Left colon (tissue), 2 donors: ENCODE results near the gene ZNF749. TPM values are rescaled to one million over a fixed set of nuclear protein-coding genes. Genes with fewer than 3 reads are reported as not detected.
"Not testable (repeated sequence)": the region's sequence is repeated elsewhere in the genome, so short reads cannot be mapped to it uniquely, and the experiment has no call there.

ENCODE experiments used
- ATAC-seq: fragments of 200-7000 bp; cut with Tn5 transposase; one replicate; pipeline ENCODE4 v1.9.1; 2020; ENCODE audit warnings: mild to moderate bottlenecking, moderate library complexity
- DNase-seq, 2 donors: peaks; one replicate each; pipeline ENCODE4 v3.0.0-alpha.2; 2020
- intact Hi-C, 2 donors: fragments of 100-400 bp; cut with DNase I in 1 of 2; cut with micrococcal nuclease in 1 of 2; formaldehyde crosslinking; loops; one replicate each; pipeline versions ENCODE4 v1.11.2 to v1.14.0; 2022; cut with DNase I, micrococcal nuclease
- total RNA-seq, 2 donors: library from RNA; stranded (reverse); fragmentation: NEBNext Ultra II Directional; extraction: Animal tissue kit (Norgen Biotek cat#: 25700); gene quantifications; one replicate each; pipeline ENCODE4 v1.2.1, GENCODE V29; 2021
- donor health status: DM: no; HTN: no; CAD: no.
- donor health status: DM: yes; HTN: yes; CAD: no.

ZNF749 gene
- total RNA-seq, 2 donors from 2014 or later: 7.3 to 8.3 TPM

GRCh38 chr19:57443121-57443696, 8.1 kb downstream of the ZNF749 start:
- DNase-seq (no peak), ATAC-seq (no peak)
- intact Hi-C loops: no loop called here

- intact Hi-C loops: no loop called here
- DNase-seq: no peak
- ATAC-seq: no peak
Observed at GRCh38 chr19:57452307-57452706, 17.2 kb downstream of the ZNF749 start.

GRCh38 chr19:57465680-57466381, 30.7 kb downstream of the ZNF749 start:
- DNase-seq (no peak), ATAC-seq (peak; percentile 77)
- intact Hi-C loops: no loop called here

- ATAC-seq (no peak), DNase-seq (no peak)
- intact Hi-C loops: no loop called here
Observed at GRCh38 chr19:57466489-57466888, 31.4 kb downstream of the ZNF749 start.

- DNase-seq: no peak
- ATAC-seq: no peak
Observed at GRCh38 chr19:57473646-57474045, 38.5 kb downstream of the ZNF749 start.

GRCh38 chr19:57477191-57478008, 42.3 kb downstream of the ZNF749 start, which contains the start of gene ZNF772:
Gene ZNF772 (minus strand): TSS chr19:57477566. CDS start chr19:57477309, 257 bp downstream.
- peak; percentile 100 for ATAC-seq
- peak; percentile 85 to 91 for DNase-seq
- intact Hi-C loops: no loop called here

More at GRCh38 chr19:57473646-57474045, 38.5 kb downstream of the ZNF749 start:
- intact Hi-C loops: no loop called here

- peak; percentile 100 for ATAC-seq
- intact Hi-C loops: not testable (repeated sequence)
Observed at GRCh38 chr19:57487477-57488298, 52.6 kb downstream of the ZNF749 start, which contains the start of gene ZNF419. Gene ZNF419 (plus strand): TSS chr19:57487750. CDS start chr19:57487951, 201 bp downstream.

GRCh38 chr19:57488299-57488644, 53.1 kb downstream of the ZNF749 start:
- DNase-seq, intact Hi-C loops: not testable (repeated sequence)
- peak; percentile 3 for ATAC-seq

More at GRCh38 chr19:57487477-57488298, 52.6 kb downstream of the ZNF749 start, which contains the start of gene ZNF419:
- DNase-seq: peak; percentile 92 to 97

Other genes with a start within 250 kb of the ZNF749 start
- gene ZNF264, start 243.8 kb upstream of the ZNF749 start, total RNA-seq: 10 to 100 TPM; 28.2 to 29.4 TPM
- under 1 TPM; 0.67 to 0.89 TPM for gene AURKC, start 204.3 kb upstream of the ZNF749 start, total RNA-seq
- gene ZNF805, start 194.7 kb upstream of the ZNF749 start, total RNA-seq: 10 to 100 TPM in 1 of 2 donors, 1 to 10 TPM in 1; 9.5 to 10.4 TPM
- 10 to 100 TPM; 33.1 to 41.6 TPM for gene ZNF460, start 154.8 kb upstream of the ZNF749 start, total RNA-seq
- 1 to 10 TPM; 2.8 to 3.5 TPM for gene ZNF543, start 114.9 kb upstream of the ZNF749 start, total RNA-seq
- 1 to 10 TPM; 3.0 to 3.3 TPM for gene ZNF304, start 84.1 kb upstream of the ZNF749 start, total RNA-seq
- 1 to 10 TPM; 4.4 to 4.5 TPM for gene TRAPPC2B, start 71.8 kb upstream of the ZNF749 start, total RNA-seq
- 1 to 10 TPM; 1.4 to 1.8 TPM for gene ZNF547, start 71.8 kb upstream of the ZNF749 start, total RNA-seq
- 10 to 100 TPM in 1 of 2 donors, 1 to 10 TPM in 1; 8.1 to 10.7 TPM for gene ZNF548, start 45.5 kb upstream of the ZNF749 start, total RNA-seq
- gene ZNF17, start 24.2 kb upstream of the ZNF749 start, total RNA-seq: 10 to 100 TPM in 1 of 2 donors, 1 to 10 TPM in 1; 7.7 to 12.1 TPM
- under 1 TPM; 0.37 to 0.50 TPM for gene VN1R1, start 21.8 kb downstream of the ZNF749 start, total RNA-seq
- 1 to 10 TPM; 3.2 to 3.8 TPM for gene ZNF772, start 42.2 kb downstream of the ZNF749 start, total RNA-seq
- gene ZNF419, start 52.4 kb downstream of the ZNF749 start, total RNA-seq: 1 to 10 TPM; 3.2 to 4.0 TPM
- 1 to 10 TPM; 2.6 to 5.0 TPM for gene ZNF773, start 64.6 kb downstream of the ZNF749 start, total RNA-seq
- 1 to 10 TPM; 2.7 to 3.5 TPM for gene ZNF549, start 92.0 kb downstream of the ZNF749 start, total RNA-seq
- gene ZNF550, start 124.5 kb downstream of the ZNF749 start, total RNA-seq: 1 to 10 TPM; 2.7 to 5.3 TPM
- 1 to 10 TPM; 2.0 to 3.2 TPM for gene ZNF416, start 143.6 kb downstream of the ZNF749 start, total RNA-seq
- 1 to 10 TPM in 1 of 2 donors, under 1 TPM in 1; 0.95 to 1.5 TPM for gene ZIK1, start 148.8 kb downstream of the ZNF749 start, total RNA-seq
- 1 to 10 TPM; 1.2 to 1.7 TPM for gene ZNF530, start 164.6 kb downstream of the ZNF749 start, total RNA-seq
- 1 to 10 TPM; 7.4 to 9.0 TPM for gene ZNF134, start 178.9 kb downstream of the ZNF749 start, total RNA-seq
- 1 to 10 TPM; 7.4 to 9.9 TPM for gene ZNF211, start 197.8 kb downstream of the ZNF749 start, total RNA-seq
- not detected for gene ZSCAN4, start 233.6 kb downstream of the ZNF749 start, total RNA-seq
- gene ZNF551, start 246.7 kb downstream of the ZNF749 start, total RNA-seq: 1 to 10 TPM; 4.9 to 5.2 TPM